CD4-positive, alpha-beta T cell treated with Interleukin-1 beta for 1 hour (primary cell): ENCODE results near the gene PTPRD.

Source experiments
- DNase-seq, 2 donors: peaks; one replicate each; pipeline ENCODE4 v3.0.0-alpha.2; 2020 to 2022

The PTPRD gene

GRCh38 chr9:8447601-8448000 lies 2165.2 kb downstream of the PTPRD start:
- no peak for DNase-seq

GRCh38 chr9:8437876-8438275 lies 2174.9 kb downstream of the PTPRD start:
- no peak for DNase-seq

- DNase-seq = no peak
Observed at GRCh38 chr9:8437259-8437658, 2175.5 kb downstream of the PTPRD start.

- DNase-seq = no peak
Observed at GRCh38 chr9:8436786-8437185, 2176.0 kb downstream of the PTPRD start.

- DNase-seq = no peak
Observed at GRCh38 chr9:8434621-8435020, 2178.2 kb downstream of the PTPRD start.

- DNase-seq = no peak
Observed at GRCh38 chr9:8432224-8432623, 2180.6 kb downstream of the PTPRD start.

- no peak for DNase-seq
Observed at GRCh38 chr9:8431505-8431904, 2181.3 kb downstream of the PTPRD start.

- no peak for DNase-seq
Observed at GRCh38 chr9:8430945-8431344, 2181.9 kb downstream of the PTPRD start.

GRCh38 chr9:8429768-8430167 lies 2183.0 kb downstream of the PTPRD start:
- peak in 1 of 2 donors; percentile 8 for DNase-seq

- DNase-seq = no peak
Observed at GRCh38 chr9:8429157-8429556, 2183.6 kb downstream of the PTPRD start.

GRCh38 chr9:8428389-8428788 lies 2184.4 kb downstream of the PTPRD start:
- DNase-seq = peak in 1 of 2 donors; percentile 17

- no peak for DNase-seq
Observed at GRCh38 chr9:8424786-8425410, 2187.9 kb downstream of the PTPRD start.

- no peak for DNase-seq
Observed at GRCh38 chr9:8420416-8420815, 2192.4 kb downstream of the PTPRD start.

- DNase-seq = no peak
Observed at GRCh38 chr9:8419596-8420275, 2193.1 kb downstream of the PTPRD start.

- DNase-seq = no peak
Observed at GRCh38 chr9:8417341-8417740, 2195.5 kb downstream of the PTPRD start.

GRCh38 chr9:8412327-8412726 lies 2200.5 kb downstream of the PTPRD start:
- no peak for DNase-seq

GRCh38 chr9:8408575-8409190 lies 2204.1 kb downstream of the PTPRD start:
- DNase-seq = no peak

- no peak for DNase-seq
Observed at GRCh38 chr9:8401961-8402705, 2210.7 kb downstream of the PTPRD start.

- no peak for DNase-seq
Observed at GRCh38 chr9:8400378-8400777, 2212.4 kb downstream of the PTPRD start.

- no peak for DNase-seq
Observed at GRCh38 chr9:8395022-8395421, 2217.8 kb downstream of the PTPRD start.

- DNase-seq = no peak
Observed at GRCh38 chr9:8394341-8394740, 2218.5 kb downstream of the PTPRD start.

- DNase-seq = no peak
Observed at GRCh38 chr9:8392866-8393265, 2219.9 kb downstream of the PTPRD start.

GRCh38 chr9:8391566-8391965 lies 2221.2 kb downstream of the PTPRD start:
- DNase-seq = no peak

GRCh38 chr9:8391132-8391531 lies 2221.7 kb downstream of the PTPRD start:
- DNase-seq = no peak
